ENCODE results near the gene MBD5.

Gene MBD5

DNA sequence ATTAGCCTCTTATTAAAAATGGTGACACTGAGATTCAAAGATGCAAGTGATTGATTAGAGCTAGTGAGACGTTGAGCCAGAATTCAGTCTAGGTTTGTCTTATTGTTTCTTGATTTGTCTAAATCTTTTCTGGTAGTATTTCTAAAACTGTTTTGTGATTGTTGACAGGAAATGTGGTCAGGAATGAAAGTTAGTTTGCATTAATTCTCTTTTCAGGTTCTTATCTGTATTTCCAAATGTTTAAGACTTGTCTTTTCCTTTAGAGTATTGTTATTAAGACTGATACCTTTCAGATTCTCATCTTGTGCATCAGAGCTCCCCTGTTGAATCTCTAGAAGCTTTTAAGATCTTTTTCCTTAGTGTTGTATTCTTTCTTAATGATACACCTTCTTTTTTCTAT is 89.3 kb downstream of the MBD5 start:
- no peaks in the 10 kb centered on the region for H3K36me3 ChIP-seq (ENCODE audit: control insufficient read depth, insufficient read depth, low read length)
- H3K4me3 ChIP-seq (ENCODE audit: extremely low read depth, insufficient read depth, low read length, poor library complexity, severe bottlenecking), result no peak overlapping the region
- no peaks in the 10 kb centered on the region for H3K4me1 ChIP-seq (ENCODE audit: control insufficient read depth, insufficient read depth, low read length, poor library complexity, severe bottlenecking)
- 86 to 100% methylated on average over 1 of the region's 1 CpG for WGBS, 2 experiments (ENCODE audit: insufficient coverage in 2 of 2)
- H3K9me3 ChIP-seq (ENCODE audit: control insufficient read depth, low read length), result no peaks in the 10 kb centered on the region
- H3K27ac ChIP-seq (ENCODE audit: low read depth, low read length, severe bottlenecking), result no peak overlapping the region

DNA sequence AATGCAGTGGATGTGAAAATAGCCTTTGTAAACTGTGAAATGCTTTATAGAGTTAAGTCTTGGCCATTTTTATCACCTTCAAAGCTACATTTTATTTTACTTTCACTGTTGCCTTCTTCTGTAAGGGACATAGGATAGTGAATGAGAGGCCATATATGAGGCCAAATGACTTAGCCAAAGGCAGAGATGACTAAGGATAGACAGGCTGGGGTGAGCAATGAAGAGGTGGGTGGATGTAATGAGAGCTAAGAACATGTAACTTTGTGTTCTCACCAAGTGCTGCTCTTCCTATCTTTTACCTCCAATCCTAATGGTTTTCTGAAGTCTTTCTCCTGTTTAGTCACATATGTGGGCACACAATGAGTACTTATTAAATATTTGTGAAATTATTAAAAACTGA is 101.9 kb downstream of the MBD5 start:
- Histone ChIP-seq H3K27ac (ENCODE audit: low read depth, low read length, severe bottlenecking) (no peak overlapping the region), H3K4me3 (ENCODE audit: extremely low read depth, insufficient read depth, low read length, poor library complexity, severe bottlenecking) (no peak overlapping the region), H3K36me3 (ENCODE audit: control insufficient read depth, insufficient read depth, low read length) (no peaks in the 10 kb centered on the region), H3K9me3 (ENCODE audit: control insufficient read depth, low read length) (no peaks in the 10 kb centered on the region), H3K4me1 (ENCODE audit: control insufficient read depth, insufficient read depth, low read length, poor library complexity, severe bottlenecking) (no peaks in the 10 kb centered on the region)

DNA sequence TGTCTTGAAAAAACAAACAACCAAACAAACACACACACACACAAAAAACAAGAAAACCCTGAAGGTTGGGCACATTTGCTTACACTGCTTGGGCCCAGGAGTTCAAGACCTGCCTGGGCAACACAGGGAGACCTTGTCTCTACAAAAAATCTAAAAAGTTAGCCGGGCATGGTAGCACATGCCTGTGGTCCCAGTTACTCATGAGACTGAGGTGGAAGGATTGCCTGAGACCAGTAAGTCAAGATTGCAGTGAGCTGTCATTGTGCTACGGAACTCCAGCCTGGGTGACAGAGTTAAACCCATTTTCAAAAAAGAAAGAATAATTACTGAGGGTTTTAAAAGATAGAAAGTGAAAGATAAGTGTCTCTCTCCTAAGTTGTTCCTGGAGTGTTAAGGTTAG is 103.4 kb downstream of the MBD5 start:
- no peaks in the 10 kb centered on the region for H3K9me3 ChIP-seq (ENCODE audit: control insufficient read depth, low read length)
- H3K36me3 ChIP-seq (ENCODE audit: control insufficient read depth, insufficient read depth, low read length), result no peaks in the 10 kb centered on the region
- 83 to 100% methylated on average over 1 to 2 of the region's 2 CpGs for whole genome bisulfite sequencing, 2 experiments (ENCODE audit: insufficient coverage in 2 of 2)
- H3K4me3 ChIP-seq (ENCODE audit: extremely low read depth, insufficient read depth, low read length, poor library complexity, severe bottlenecking), result no peak overlapping the region
- H3K27ac ChIP-seq (ENCODE audit: low read depth, low read length, severe bottlenecking), result no peak overlapping the region
- H3K4me1 ChIP-seq (ENCODE audit: control insufficient read depth, insufficient read depth, low read length, poor library complexity, severe bottlenecking), result no peaks in the 10 kb centered on the region

GRCh38 chr2:148130581-148130980 is 109.7 kb downstream of the MBD5 start:
- Histone ChIP-seq H3K4me1 (ENCODE audit: control insufficient read depth, insufficient read depth, low read length, poor library complexity, severe bottlenecking) (no peaks in the 10 kb centered on the region), H3K4me3 (ENCODE audit: extremely low read depth, insufficient read depth, low read length, poor library complexity, severe bottlenecking) (no peak overlapping the region), H3K27ac (ENCODE audit: low read depth, low read length, severe bottlenecking) (no peak overlapping the region), H3K36me3 (ENCODE audit: control insufficient read depth, insufficient read depth, low read length) (no peaks in the 10 kb centered on the region), H3K9me3 (ENCODE audit: control insufficient read depth, low read length) (no peaks in the 10 kb centered on the region)
- WGBS, 2 experiments (ENCODE audit: insufficient coverage in 2 of 2), result 60 to 89% methylated on average over 1 of the region's 3 CpGs

GRCh38 chr2:148132412-148132811 is 111.5 kb downstream of the MBD5 start:
- Histone ChIP-seq H3K4me3 (ENCODE audit: extremely low read depth, insufficient read depth, low read length, poor library complexity, severe bottlenecking) (no peak overlapping the region), H3K4me1 (ENCODE audit: control insufficient read depth, insufficient read depth, low read length, poor library complexity, severe bottlenecking) (no peaks in the 10 kb centered on the region), H3K36me3 (ENCODE audit: control insufficient read depth, insufficient read depth, low read length) (no peaks in the 10 kb centered on the region), H3K27ac (ENCODE audit: low read depth, low read length, severe bottlenecking) (no peak overlapping the region), H3K9me3 (ENCODE audit: control insufficient read depth, low read length) (no peaks in the 10 kb centered on the region)
- no CpG with 5 or more reads among the region's 1 CpG for WGBS, 2 experiments (ENCODE audit: insufficient coverage in 2 of 2)

DNA sequence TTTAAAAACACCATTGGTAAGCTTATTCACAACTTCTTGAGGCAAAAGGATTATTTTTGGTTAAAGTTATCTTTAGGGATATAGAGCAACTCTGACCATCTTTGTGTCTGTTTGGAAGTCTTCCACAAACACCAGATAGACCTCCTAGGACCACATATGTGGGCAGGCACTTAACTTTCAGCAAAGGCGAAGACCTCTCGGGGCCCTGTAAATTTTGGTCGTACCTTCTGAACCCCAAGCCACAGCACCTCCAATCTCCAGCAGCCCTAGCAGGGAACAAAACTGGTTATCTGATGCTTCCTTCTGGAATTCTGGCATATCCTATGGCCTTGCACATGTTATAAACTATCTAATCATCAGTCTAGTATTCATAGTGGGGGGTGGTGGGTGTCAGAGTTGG is 114.8 kb downstream of the MBD5 start:
- H3K27ac ChIP-seq (ENCODE audit: low read depth, low read length, severe bottlenecking), result no peak overlapping the region
- no peaks in the 10 kb centered on the region for H3K9me3 ChIP-seq (ENCODE audit: control insufficient read depth, low read length)
- WGBS, 2 experiments (ENCODE audit: insufficient coverage in 2 of 2), result 86 to 90% methylated on average over 3 of the region's 3 CpGs
- H3K4me3 ChIP-seq (ENCODE audit: extremely low read depth, insufficient read depth, low read length, poor library complexity, severe bottlenecking), result no peak overlapping the region
- no peaks in the 10 kb centered on the region for H3K36me3 ChIP-seq (ENCODE audit: control insufficient read depth, insufficient read depth, low read length)
- H3K4me1 ChIP-seq (ENCODE audit: control insufficient read depth, insufficient read depth, low read length, poor library complexity, severe bottlenecking), result no peaks in the 10 kb centered on the region

DNA sequence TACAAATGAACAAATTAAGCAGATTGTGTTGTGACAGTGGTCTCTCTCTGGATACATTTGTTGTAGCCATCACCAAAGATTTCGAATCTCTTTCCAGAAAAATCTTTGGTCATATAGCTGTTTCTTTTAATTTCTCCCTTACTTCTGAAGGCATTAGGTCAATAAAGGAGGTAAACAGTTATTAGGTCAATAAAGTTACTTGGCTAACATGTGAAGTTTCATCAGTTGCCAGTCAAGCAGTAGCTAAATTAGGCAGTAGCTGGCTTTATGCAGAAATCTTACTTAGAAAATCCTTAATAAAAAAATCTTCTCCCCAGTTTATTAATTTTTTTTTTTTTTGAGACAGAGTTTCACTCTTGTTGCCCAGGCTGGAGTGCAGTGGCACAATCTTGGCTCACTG is 115.5 kb downstream of the MBD5 start:
- Histone ChIP-seq H3K4me3 (ENCODE audit: extremely low read depth, insufficient read depth, low read length, poor library complexity, severe bottlenecking) (no peak overlapping the region), H3K9me3 (ENCODE audit: control insufficient read depth, low read length) (no peaks in the 10 kb centered on the region), H3K27ac (ENCODE audit: low read depth, low read length, severe bottlenecking) (no peak overlapping the region), H3K4me1 (ENCODE audit: control insufficient read depth, insufficient read depth, low read length, poor library complexity, severe bottlenecking) (no peaks in the 10 kb centered on the region), H3K36me3 (ENCODE audit: control insufficient read depth, insufficient read depth, low read length) (no peaks in the 10 kb centered on the region)
- WGBS, 2 experiments (ENCODE audit: insufficient coverage in 2 of 2), result no CpG with 5 or more reads among the region's 1 CpG

DNA sequence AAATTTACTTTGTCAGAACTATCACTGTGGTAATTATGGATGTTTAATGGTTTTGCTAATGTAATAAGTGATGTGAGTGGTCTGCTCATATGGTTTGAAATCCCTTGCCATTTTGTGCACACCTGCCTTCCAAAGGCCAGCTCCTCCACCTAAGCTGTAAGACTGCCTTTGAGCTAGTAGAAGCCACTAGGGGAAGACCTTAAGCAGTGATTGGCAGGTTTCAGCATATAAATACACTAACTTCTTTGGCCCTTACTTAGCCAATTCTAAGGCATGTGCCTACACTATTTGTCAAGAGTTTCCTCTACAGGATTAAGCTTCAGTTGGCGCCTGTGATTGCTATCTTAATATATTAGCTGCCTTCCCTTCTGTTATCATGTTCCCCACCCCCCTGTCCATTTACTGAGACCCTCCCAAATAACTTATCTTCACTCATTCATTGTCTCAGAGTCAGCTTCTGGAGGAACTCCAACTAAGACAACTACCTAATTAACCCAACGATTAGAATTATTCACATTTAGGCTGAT is 141.1 kb downstream of the MBD5 start:
- Histone ChIP-seq H3K36me3 (ENCODE audit: control insufficient read depth, insufficient read depth, low read length) (no peaks in the 10 kb centered on the region), H3K4me1 (ENCODE audit: control insufficient read depth, insufficient read depth, low read length, poor library complexity, severe bottlenecking) (no peaks in the 10 kb centered on the region), H3K4me3 (ENCODE audit: extremely low read depth, insufficient read depth, low read length, poor library complexity, severe bottlenecking) (no peak overlapping the region), H3K27ac (ENCODE audit: low read depth, low read length, severe bottlenecking) (no peak overlapping the region), H3K9me3 (ENCODE audit: control insufficient read depth, low read length) (no peaks in the 10 kb centered on the region)
- 80 to 89% methylated on average over 1 of the region's 2 CpGs for WGBS, 2 experiments (ENCODE audit: insufficient coverage in 2 of 2)

- no peaks in the 10 kb centered on the region for H3K4me1 ChIP-seq (ENCODE audit: control insufficient read depth, insufficient read depth, low read length, poor library complexity, severe bottlenecking)
- H3K27ac ChIP-seq (ENCODE audit: low read depth, low read length, severe bottlenecking), result no peak overlapping the region
- no peaks in the 10 kb centered on the region for H3K9me3 ChIP-seq (ENCODE audit: control insufficient read depth, low read length)
- H3K36me3 ChIP-seq (ENCODE audit: control insufficient read depth, insufficient read depth, low read length), result no peaks in the 10 kb centered on the region
- H3K4me3 ChIP-seq (ENCODE audit: extremely low read depth, insufficient read depth, low read length, poor library complexity, severe bottlenecking), result no peak overlapping the region
These were observed 142.0 kb downstream of the MBD5 start for GRCh38 chr2:148162871-148163270.

- Histone ChIP-seq H3K4me3 (ENCODE audit: extremely low read depth, insufficient read depth, low read length, poor library complexity, severe bottlenecking) (no peak overlapping the region), H3K9me3 (ENCODE audit: control insufficient read depth, low read length) (no peaks in the 10 kb centered on the region), H3K36me3 (ENCODE audit: control insufficient read depth, insufficient read depth, low read length) (no peaks in the 10 kb centered on the region), H3K27ac (ENCODE audit: low read depth, low read length, severe bottlenecking) (no peak overlapping the region), H3K4me1 (ENCODE audit: control insufficient read depth, insufficient read depth, low read length, poor library complexity, severe bottlenecking) (no peaks in the 10 kb centered on the region)
- WGBS, 2 experiments (ENCODE audit: insufficient coverage in 2 of 2), result no CpG with 5 or more reads among the region's 1 CpG
These were observed 145.1 kb downstream of the MBD5 start for GRCh38 chr2:148165975-148166374.

GRCh38 chr2:148167241-148167766 is 146.4 kb downstream of the MBD5 start:
- H3K4me3 ChIP-seq (ENCODE audit: extremely low read depth, insufficient read depth, low read length, poor library complexity, severe bottlenecking), result no peak overlapping the region
- no peaks in the 10 kb centered on the region for H3K36me3 ChIP-seq (ENCODE audit: control insufficient read depth, insufficient read depth, low read length)
- H3K27ac ChIP-seq (ENCODE audit: low read depth, low read length, severe bottlenecking), result no peak overlapping the region
- H3K4me1 ChIP-seq (ENCODE audit: control insufficient read depth, insufficient read depth, low read length, poor library complexity, severe bottlenecking), result no peaks in the 10 kb centered on the region
- no peaks in the 10 kb centered on the region for H3K9me3 ChIP-seq (ENCODE audit: control insufficient read depth, low read length)

GRCh38 chr2:148167855-148168254 is 147.0 kb downstream of the MBD5 start:
- H3K4me1 ChIP-seq (ENCODE audit: control insufficient read depth, insufficient read depth, low read length, poor library complexity, severe bottlenecking), result no peaks in the 10 kb centered on the region
- H3K9me3 ChIP-seq (ENCODE audit: control insufficient read depth, low read length), result no peaks in the 10 kb centered on the region
- WGBS, 2 experiments (ENCODE audit: insufficient coverage in 2 of 2), result no CpG with 5 or more reads among the region's 1 CpG
- H3K36me3 ChIP-seq (ENCODE audit: control insufficient read depth, insufficient read depth, low read length), result no peaks in the 10 kb centered on the region
- no peak overlapping the region for H3K4me3 ChIP-seq (ENCODE audit: extremely low read depth, insufficient read depth, low read length, poor library complexity, severe bottlenecking)
- no peak overlapping the region for H3K27ac ChIP-seq (ENCODE audit: low read depth, low read length, severe bottlenecking)

All from mesodermal cell (in vitro differentiated cells).